ENCODE results near the gene TCF4. TPM values are rescaled to one million over a fixed set of nuclear protein-coding genes. Genes with fewer than 3 reads are reported as not detected.

The TCF4 gene
- total and polyA plus RNA-seq, 2 of the 13 experiments (the other 11 are each of a cell fraction or from before 2014, with no cell fraction given), result not detected

DNA sequence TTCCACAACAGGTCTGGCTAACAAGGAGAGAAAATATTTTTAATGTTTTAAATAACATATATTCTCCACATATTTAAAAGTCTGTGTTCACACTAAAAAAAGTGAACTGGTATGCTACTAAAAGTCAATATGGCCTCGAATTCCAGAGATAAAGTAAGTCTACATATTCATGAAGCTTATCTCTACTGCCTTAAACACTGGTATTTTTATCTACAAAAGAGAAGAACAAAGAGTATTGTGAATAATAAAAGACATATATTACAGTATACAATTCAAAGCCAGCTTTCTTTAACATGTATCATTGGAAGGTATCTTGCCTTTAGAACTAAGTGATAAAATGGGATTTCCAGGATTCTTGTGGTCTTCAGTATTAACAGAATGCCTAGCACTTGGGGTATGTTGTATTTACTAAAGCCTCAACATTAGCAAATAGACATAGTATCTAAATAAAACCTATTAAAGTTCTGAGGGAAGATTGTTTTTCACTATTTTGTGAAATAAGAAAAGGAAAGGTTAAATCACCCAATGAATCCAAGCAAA is 325.9 kb downstream of the TCF4 start:
- in situ Hi-C loops (cut with HindIII; ENCODE audit: extremely low pct_ligation_motif_present, low pct_unique_long_range_greater_than_20kb) (no loop called here), intact Hi-C loops (cut with micrococcal nuclease; ENCODE audit: unreplicated experiment) (no loop called here)
- ATAC-seq, result no peak
- Histone ChIP-seq H3K9ac (ENCODE audit: insufficient read depth, low read depth, low read length) (no peak overlapping the region), H3K79me2 (ENCODE audit: insufficient read depth, low read length) (no peaks in the 10 kb centered on the region), H4K20me1 (ENCODE audit: insufficient read depth, low read length) (no peaks in the 10 kb centered on the region), H3K27me3 (ENCODE audit: control insufficient read depth in 1 of 2, insufficient read depth in 2 of 2, low read length in 2 of 2) (no peaks in the 10 kb centered on the region), H2AFZ (ENCODE audit: low read length) (no peak overlapping the region), H3K27ac (ENCODE audit: extremely low read length, insufficient read depth, low read length) (no peak overlapping the region), H3K36me3 (replicated peaks in 1 of 2; ENCODE audit: control insufficient read depth in 1 of 2, insufficient read depth in 2 of 2, low read length in 2 of 2) (no peaks in the 10 kb centered on the region), H3K4me3 (replicated peaks in 1 of 3; ENCODE audit: insufficient read depth in 1 of 3, low read depth in 2 of 3, low read length in 3 of 3) (no peak overlapping the region), H3K4me1 (ENCODE audit: insufficient read depth, low read length) (no peaks in the 10 kb centered on the region), H3K9me3 (ENCODE audit: low read length) (no peaks in the 10 kb centered on the region), H3K4me2 (ENCODE audit: low read depth, low read length) (no peak overlapping the region)
- BruUV-seq (replicated peaks), result no TSS peak
- 3% methylated on average over 1 of the region's 1 CpG for WGBS (ENCODE audit: low lambda C conversion rate)
- ChIA-PET CTCF (ENCODE audit: low intra/inter-chr PET ratio, low total read pairs) (no interaction called here), POLR2A (no interaction called here)
- DNase-seq (ENCODE audit: low spot score), result no peak
- FAIRE-seq, result no peak
- TF ChIP-seq ZNF503 (CRISPR knock-in tag; IDR thresholded peaks at IDR 0.05), result no peak
- TF ChIP-seq MAFK (conservative IDR thresholded peaks at IDR 0.05 in 1 of 2, IDR thresholded peaks at IDR 0.05 in 1 of 2; ENCODE audit: low read length in 2 of 2), result no peak
- no peak for TF ChIP-seq ZSCAN20 (CRISPR knock-in tag; IDR thresholded peaks at IDR 0.05; ENCODE audit: borderline replicate concordance)
- TF ChIP-seq ZNF558 (CRISPR knock-in tag; IDR thresholded peaks at IDR 0.05; ENCODE audit: borderline replicate concordance), result no peak
- no peak for TF ChIP-seq ZNF468 (CRISPR knock-in tag; IDR thresholded peaks at IDR 0.05)
- TF ChIP-seq ZMAT3 (CRISPR knock-in tag; conservative IDR thresholded peaks at IDR 0.05), result no peak
- TF ChIP-seq ZNF24 (IDR thresholded peaks at IDR 0.05), result no peak
- no peak for TF ChIP-seq TRIM24 (CRISPR knock-in tag; IDR thresholded peaks at IDR 0.05)
- no peak for TF ChIP-seq GABPB1 (CRISPR knock-in tag; IDR thresholded peaks at IDR 0.05)
- TF ChIP-seq, protein P1, sequence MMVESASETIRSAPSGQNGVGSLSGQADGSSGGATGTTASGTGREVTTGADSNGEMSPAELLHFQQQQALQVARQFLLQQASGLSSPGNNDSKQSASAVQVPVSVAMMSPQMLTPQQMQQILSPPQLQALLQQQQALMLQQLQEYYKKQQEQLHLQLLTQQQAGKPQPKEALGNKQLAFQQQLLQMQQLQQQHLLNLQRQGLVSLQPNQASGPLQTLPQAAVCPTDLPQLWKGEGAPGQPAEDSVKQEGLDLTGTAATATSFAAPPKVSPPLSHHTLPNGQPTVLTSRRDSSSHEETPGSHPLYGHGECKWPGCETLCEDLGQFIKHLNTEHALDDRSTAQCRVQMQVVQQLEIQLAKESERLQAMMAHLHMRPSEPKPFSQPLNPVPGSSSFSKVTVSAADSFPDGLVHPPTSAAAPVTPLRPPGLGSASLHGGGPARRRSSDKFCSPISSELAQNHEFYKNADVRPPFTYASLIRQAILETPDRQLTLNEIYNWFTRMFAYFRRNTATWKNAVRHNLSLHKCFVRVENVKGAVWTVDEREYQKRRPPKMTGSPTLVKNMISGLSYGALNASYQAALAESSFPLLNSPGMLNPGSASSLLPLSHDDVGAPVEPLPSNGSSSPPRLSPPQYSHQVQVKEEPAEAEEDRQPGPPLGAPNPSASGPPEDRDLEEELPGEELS (CRISPR knock-in tag; IDR thresholded peaks at IDR 0.05), result no peak

Data from HepG2 (cell line).